ENCODE measurements around the gene STXBP5L. TPM values are rescaled to one million over a fixed set of nuclear protein-coding genes. Genes with fewer than 3 reads are reported as not detected.

The STXBP5L gene
- total and polyA plus RNA-seq, 4 donors: not detected

DNA sequence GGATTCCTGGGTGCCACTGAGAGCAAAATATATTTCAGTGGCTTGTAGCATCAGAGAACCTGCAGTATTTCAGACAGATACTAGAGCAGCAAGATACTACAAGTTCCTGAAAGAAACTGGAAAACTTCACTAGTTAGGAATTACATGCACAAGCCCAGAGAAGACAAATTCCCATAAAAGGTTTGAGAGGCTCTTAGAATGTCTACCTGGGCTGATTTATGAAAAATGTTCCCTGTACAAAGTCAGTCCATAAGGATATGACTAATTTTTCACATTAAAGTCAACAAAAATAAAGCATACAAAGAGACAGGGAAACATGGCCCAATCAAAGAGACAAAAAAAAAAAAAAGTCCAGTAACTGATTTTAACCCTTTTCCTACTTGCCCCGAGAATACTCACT lies 335.2 kb downstream of the STXBP5L start:
- Histone ChIP-seq H3K27ac (ENCODE audit: low read depth in 1 of 2, low read length in 2 of 2) (no peak overlapping the region), H3K9me3 (ENCODE audit: control insufficient read depth in 4 of 4, low read length in 3 of 4) (peaks cover 0 to 4% (median under 1%) of the 10 kb centered on the region in 4 donors), H3K27me3 (ENCODE audit: control insufficient read depth in 4 of 4, insufficient read depth in 4 of 4, low read length in 3 of 4) (no peaks in the 10 kb centered on the region), H3K4me3 (ENCODE audit: low read depth in 1 of 3, low read length in 3 of 3) (no peak overlapping the region), H3K9ac (ENCODE audit: low read depth in 1 of 2, low read length in 2 of 2) (no peak overlapping the region), H3K36me3 (ENCODE audit: control insufficient read depth in 4 of 4, insufficient read depth in 3 of 4, low read depth in 1 of 4, low read length in 3 of 4) (no peaks in the 10 kb centered on the region), H3K4me1 (ENCODE audit: control insufficient read depth in 4 of 4, insufficient read depth in 4 of 4, low read length in 3 of 4) (no peaks in the 10 kb centered on the region)
- no peak for TF ChIP-seq YY1 (IDR thresholded peaks at IDR 0.05)
- TF ChIP-seq JUND (IDR thresholded peaks at IDR 0.05): no peak
- TF ChIP-seq, protein P1, sequence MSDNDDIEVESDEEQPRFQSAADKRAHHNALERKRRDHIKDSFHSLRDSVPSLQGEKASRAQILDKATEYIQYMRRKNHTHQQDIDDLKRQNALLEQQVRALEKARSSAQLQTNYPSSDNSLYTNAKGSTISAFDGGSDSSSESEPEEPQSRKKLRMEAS (IDR thresholded peaks at IDR 0.05): no peak
- TF ChIP-seq GABPA (IDR thresholded peaks at IDR 0.05 in 1 of 2, conservative IDR thresholded peaks at IDR 0.05 in 1 of 2): no peak
- TF ChIP-seq, protein P2, sequence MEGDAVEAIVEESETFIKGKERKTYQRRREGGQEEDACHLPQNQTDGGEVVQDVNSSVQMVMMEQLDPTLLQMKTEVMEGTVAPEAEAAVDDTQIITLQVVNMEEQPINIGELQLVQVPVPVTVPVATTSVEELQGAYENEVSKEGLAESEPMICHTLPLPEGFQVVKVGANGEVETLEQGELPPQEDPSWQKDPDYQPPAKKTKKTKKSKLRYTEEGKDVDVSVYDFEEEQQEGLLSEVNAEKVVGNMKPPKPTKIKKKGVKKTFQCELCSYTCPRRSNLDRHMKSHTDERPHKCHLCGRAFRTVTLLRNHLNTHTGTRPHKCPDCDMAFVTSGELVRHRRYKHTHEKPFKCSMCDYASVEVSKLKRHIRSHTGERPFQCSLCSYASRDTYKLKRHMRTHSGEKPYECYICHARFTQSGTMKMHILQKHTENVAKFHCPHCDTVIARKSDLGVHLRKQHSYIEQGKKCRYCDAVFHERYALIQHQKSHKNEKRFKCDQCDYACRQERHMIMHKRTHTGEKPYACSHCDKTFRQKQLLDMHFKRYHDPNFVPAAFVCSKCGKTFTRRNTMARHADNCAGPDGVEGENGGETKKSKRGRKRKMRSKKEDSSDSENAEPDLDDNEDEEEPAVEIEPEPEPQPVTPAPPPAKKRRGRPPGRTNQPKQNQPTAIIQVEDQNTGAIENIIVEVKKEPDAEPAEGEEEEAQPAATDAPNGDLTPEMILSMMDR (IDR thresholded peaks at IDR 0.05; ENCODE audit: low read depth, low read length, missing input control): no peak
- no peak for TF ChIP-seq HNF4G (IDR thresholded peaks at IDR 0.05)
- TF ChIP-seq FOXA1 (IDR thresholded peaks at IDR 0.05): no peak
- TF ChIP-seq, protein P3, sequence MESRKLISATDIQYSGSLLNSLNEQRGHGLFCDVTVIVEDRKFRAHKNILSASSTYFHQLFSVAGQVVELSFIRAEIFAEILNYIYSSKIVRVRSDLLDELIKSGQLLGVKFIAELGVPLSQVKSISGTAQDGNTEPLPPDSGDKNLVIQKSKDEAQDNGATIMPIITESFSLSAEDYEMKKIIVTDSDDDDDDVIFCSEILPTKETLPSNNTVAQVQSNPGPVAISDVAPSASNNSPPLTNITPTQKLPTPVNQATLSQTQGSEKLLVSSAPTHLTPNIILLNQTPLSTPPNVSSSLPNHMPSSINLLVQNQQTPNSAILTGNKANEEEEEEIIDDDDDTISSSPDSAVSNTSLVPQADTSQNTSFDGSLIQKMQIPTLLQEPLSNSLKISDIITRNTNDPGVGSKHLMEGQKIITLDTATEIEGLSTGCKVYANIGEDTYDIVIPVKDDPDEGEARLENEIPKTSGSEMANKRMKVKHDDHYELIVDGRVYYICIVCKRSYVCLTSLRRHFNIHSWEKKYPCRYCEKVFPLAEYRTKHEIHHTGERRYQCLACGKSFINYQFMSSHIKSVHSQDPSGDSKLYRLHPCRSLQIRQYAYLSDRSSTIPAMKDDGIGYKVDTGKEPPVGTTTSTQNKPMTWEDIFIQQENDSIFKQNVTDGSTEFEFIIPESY (IDR thresholded peaks at IDR 0.05): no peak
- no peak for TF ChIP-seq HNF4A (conservative IDR thresholded peaks at IDR 0.05)
- TF ChIP-seq NR2F2 (IDR thresholded peaks at IDR 0.05): no peak
- no peak for TF ChIP-seq RAD21 (IDR thresholded peaks at IDR 0.05)
- no peak for TF ChIP-seq RXRA (IDR thresholded peaks at IDR 0.05)
- no peak for TF ChIP-seq SP1 (IDR thresholded peaks at IDR 0.05)
- TF ChIP-seq, protein P4, sequence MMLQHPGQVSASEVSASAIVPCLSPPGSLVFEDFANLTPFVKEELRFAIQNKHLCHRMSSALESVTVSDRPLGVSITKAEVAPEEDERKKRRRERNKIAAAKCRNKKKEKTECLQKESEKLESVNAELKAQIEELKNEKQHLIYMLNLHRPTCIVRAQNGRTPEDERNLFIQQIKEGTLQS (IDR thresholded peaks at IDR 0.05): no peak
- no peak for TF ChIP-seq EGR1 (IDR thresholded peaks at IDR 0.05; ENCODE audit: low read depth in 2 of 2)
- TF ChIP-seq FOXA2 (IDR thresholded peaks at IDR 0.05): no peak
- TF ChIP-seq, protein P5, sequence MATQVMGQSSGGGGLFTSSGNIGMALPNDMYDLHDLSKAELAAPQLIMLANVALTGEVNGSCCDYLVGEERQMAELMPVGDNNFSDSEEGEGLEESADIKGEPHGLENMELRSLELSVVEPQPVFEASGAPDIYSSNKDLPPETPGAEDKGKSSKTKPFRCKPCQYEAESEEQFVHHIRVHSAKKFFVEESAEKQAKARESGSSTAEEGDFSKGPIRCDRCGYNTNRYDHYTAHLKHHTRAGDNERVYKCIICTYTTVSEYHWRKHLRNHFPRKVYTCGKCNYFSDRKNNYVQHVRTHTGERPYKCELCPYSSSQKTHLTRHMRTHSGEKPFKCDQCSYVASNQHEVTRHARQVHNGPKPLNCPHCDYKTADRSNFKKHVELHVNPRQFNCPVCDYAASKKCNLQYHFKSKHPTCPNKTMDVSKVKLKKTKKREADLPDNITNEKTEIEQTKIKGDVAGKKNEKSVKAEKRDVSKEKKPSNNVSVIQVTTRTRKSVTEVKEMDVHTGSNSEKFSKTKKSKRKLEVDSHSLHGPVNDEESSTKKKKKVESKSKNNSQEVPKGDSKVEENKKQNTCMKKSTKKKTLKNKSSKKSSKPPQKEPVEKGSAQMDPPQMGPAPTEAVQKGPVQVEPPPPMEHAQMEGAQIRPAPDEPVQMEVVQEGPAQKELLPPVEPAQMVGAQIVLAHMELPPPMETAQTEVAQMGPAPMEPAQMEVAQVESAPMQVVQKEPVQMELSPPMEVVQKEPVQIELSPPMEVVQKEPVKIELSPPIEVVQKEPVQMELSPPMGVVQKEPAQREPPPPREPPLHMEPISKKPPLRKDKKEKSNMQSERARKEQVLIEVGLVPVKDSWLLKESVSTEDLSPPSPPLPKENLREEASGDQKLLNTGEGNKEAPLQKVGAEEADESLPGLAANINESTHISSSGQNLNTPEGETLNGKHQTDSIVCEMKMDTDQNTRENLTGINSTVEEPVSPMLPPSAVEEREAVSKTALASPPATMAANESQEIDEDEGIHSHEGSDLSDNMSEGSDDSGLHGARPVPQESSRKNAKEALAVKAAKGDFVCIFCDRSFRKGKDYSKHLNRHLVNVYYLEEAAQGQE (IDR thresholded peaks at IDR 0.05): no peak
- TF ChIP-seq TAF1 (conservative IDR thresholded peaks at IDR 0.05): no peak
- DNase-seq (ENCODE audit: low spot score): no peak
- 73% methylated on average over 1 of the region's 1 CpG for WGBS

Data from liver (tissue), 9 donors.